ENCODE data around the gene PHC2. TPM values are rescaled to one million over a fixed set of nuclear protein-coding genes. Genes with fewer than 3 reads are reported as not detected.

Gene PHC2
- total and polyA plus RNA-seq, 2 experiments from 2014 or later = 77.5 to 121 TPM

- no peak overlapping the region for H2AFZ ChIP-seq
- peaks cover 6% of the 10 kb centered on the region for H3K4me1 ChIP-seq (ENCODE audit: insufficient read depth)
These were observed 58.2 kb downstream of the PHC2 start for GRCh38 chr1:33372677-33373076.

GRCh38 chr1:33372162-33372561, 58.7 kb downstream of the PHC2 start:
- 94% methylated on average over 12 of the region's 12 CpGs for WGBS (ENCODE audit: low lambda C conversion rate, missing lambda C conversion rate)

More at GRCh38 chr1:33372677-33373076, 58.2 kb downstream of the PHC2 start:
- Histone ChIP-seq H3K36me3 (replicated peaks; ENCODE audit: insufficient read depth, low read depth) (no peaks in the 10 kb centered on the region), H3K27ac (no peak overlapping the region), H3K4me2 (no peak overlapping the region), H3K27me3 (no peaks in the 10 kb centered on the region), H3K9me3 (ENCODE audit: low read depth) (no peaks in the 10 kb centered on the region), H3K79me2 (no peaks in the 10 kb centered on the region), H3K4me3 (no peak overlapping the region), H4K20me1 (ENCODE audit: insufficient read depth, poor library complexity, severe bottlenecking) (no peaks in the 10 kb centered on the region), H3K9me2 (replicated peaks; ENCODE audit: insufficient read depth) (no peaks in the 10 kb centered on the region)
- TF ChIP-seq EZH2 (IDR thresholded peaks at IDR 0.05; ENCODE audit: borderline replicate concordance) = no peak
- TF ChIP-seq, protein P1, sequence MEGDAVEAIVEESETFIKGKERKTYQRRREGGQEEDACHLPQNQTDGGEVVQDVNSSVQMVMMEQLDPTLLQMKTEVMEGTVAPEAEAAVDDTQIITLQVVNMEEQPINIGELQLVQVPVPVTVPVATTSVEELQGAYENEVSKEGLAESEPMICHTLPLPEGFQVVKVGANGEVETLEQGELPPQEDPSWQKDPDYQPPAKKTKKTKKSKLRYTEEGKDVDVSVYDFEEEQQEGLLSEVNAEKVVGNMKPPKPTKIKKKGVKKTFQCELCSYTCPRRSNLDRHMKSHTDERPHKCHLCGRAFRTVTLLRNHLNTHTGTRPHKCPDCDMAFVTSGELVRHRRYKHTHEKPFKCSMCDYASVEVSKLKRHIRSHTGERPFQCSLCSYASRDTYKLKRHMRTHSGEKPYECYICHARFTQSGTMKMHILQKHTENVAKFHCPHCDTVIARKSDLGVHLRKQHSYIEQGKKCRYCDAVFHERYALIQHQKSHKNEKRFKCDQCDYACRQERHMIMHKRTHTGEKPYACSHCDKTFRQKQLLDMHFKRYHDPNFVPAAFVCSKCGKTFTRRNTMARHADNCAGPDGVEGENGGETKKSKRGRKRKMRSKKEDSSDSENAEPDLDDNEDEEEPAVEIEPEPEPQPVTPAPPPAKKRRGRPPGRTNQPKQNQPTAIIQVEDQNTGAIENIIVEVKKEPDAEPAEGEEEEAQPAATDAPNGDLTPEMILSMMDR (IDR thresholded peaks at IDR 0.05; ENCODE audit: poor library complexity) = no peak
- TF ChIP-seq EZH2phosphoT487 (IDR thresholded peaks at IDR 0.05; ENCODE audit: low read depth, severe bottlenecking, unreplicated experiment) = no peak
- 84% methylated on average over 4 of the region's 4 CpGs for WGBS (ENCODE audit: low lambda C conversion rate, missing lambda C conversion rate)
- DNase-seq (ENCODE audit: low spot score) = no peak

GRCh38 chr1:33371334-33371733, 59.6 kb downstream of the PHC2 start:
- Histone ChIP-seq H2AFZ (no peak overlapping the region), H3K79me2 (no peaks in the 10 kb centered on the region), H3K27me3 (no peaks in the 10 kb centered on the region), H3K4me2 (no peak overlapping the region), H3K36me3 (replicated peaks; ENCODE audit: insufficient read depth, low read depth) (no peaks in the 10 kb centered on the region), H3K9me3 (ENCODE audit: low read depth) (no peaks in the 10 kb centered on the region), H3K9me2 (replicated peaks; ENCODE audit: insufficient read depth) (no peaks in the 10 kb centered on the region), H3K4me1 (ENCODE audit: insufficient read depth) (no peaks in the 10 kb centered on the region), H3K4me3 (no peak overlapping the region), H4K20me1 (ENCODE audit: insufficient read depth, poor library complexity, severe bottlenecking) (no peaks in the 10 kb centered on the region), H3K27ac (no peak overlapping the region)
- 97% methylated on average over 9 of the region's 9 CpGs for WGBS (ENCODE audit: low lambda C conversion rate, missing lambda C conversion rate)
- TF ChIP-seq, protein P1 (IDR thresholded peaks at IDR 0.05; ENCODE audit: poor library complexity) = no peak
- no peak for TF ChIP-seq EZH2 (IDR thresholded peaks at IDR 0.05; ENCODE audit: borderline replicate concordance)
- no peak for TF ChIP-seq EZH2phosphoT487 (IDR thresholded peaks at IDR 0.05; ENCODE audit: low read depth, severe bottlenecking, unreplicated experiment)
- no peak for DNase-seq (ENCODE audit: low spot score)

More at GRCh38 chr1:33372162-33372561, 58.7 kb downstream of the PHC2 start:
- Histone ChIP-seq H3K36me3 (replicated peaks; ENCODE audit: insufficient read depth, low read depth) (no peaks in the 10 kb centered on the region), H3K4me1 (ENCODE audit: insufficient read depth) (peaks cover under 1% of the 10 kb centered on the region), H3K27ac (no peak overlapping the region), H3K27me3 (no peaks in the 10 kb centered on the region), H3K9me2 (replicated peaks; ENCODE audit: insufficient read depth) (no peaks in the 10 kb centered on the region), H4K20me1 (ENCODE audit: insufficient read depth, poor library complexity, severe bottlenecking) (no peaks in the 10 kb centered on the region), H3K4me3 (no peak overlapping the region), H2AFZ (no peak overlapping the region), H3K4me2 (no peak overlapping the region), H3K79me2 (no peaks in the 10 kb centered on the region), H3K9me3 (ENCODE audit: low read depth) (no peaks in the 10 kb centered on the region)
- TF ChIP-seq, protein P1 (IDR thresholded peaks at IDR 0.05; ENCODE audit: poor library complexity) = no peak
- TF ChIP-seq EZH2 (IDR thresholded peaks at IDR 0.05; ENCODE audit: borderline replicate concordance) = no peak
- no peak for TF ChIP-seq EZH2phosphoT487 (IDR thresholded peaks at IDR 0.05; ENCODE audit: low read depth, severe bottlenecking, unreplicated experiment)
- DNase-seq (ENCODE audit: low spot score) = no peak

GRCh38 chr1:33370827-33371226, 60.1 kb downstream of the PHC2 start:
- Histone ChIP-seq H3K9me2 (replicated peaks; ENCODE audit: insufficient read depth) (no peaks in the 10 kb centered on the region), H3K9me3 (ENCODE audit: low read depth) (no peaks in the 10 kb centered on the region), H4K20me1 (ENCODE audit: insufficient read depth, poor library complexity, severe bottlenecking) (no peaks in the 10 kb centered on the region), H3K27me3 (no peaks in the 10 kb centered on the region), H3K79me2 (no peaks in the 10 kb centered on the region), H3K27ac (no peak overlapping the region), H3K36me3 (replicated peaks; ENCODE audit: insufficient read depth, low read depth) (no peaks in the 10 kb centered on the region), H3K4me3 (no peak overlapping the region), H3K4me1 (ENCODE audit: insufficient read depth) (peaks cover 4% of the 10 kb centered on the region), H3K4me2 (no peak overlapping the region), H2AFZ (no peak overlapping the region)
- DNase-seq (ENCODE audit: low spot score) = no peak
- TF ChIP-seq EZH2phosphoT487 (IDR thresholded peaks at IDR 0.05; ENCODE audit: low read depth, severe bottlenecking, unreplicated experiment) (no peak), EZH2 (IDR thresholded peaks at IDR 0.05; ENCODE audit: borderline replicate concordance) (no peak)
- TF ChIP-seq, protein P1 (IDR thresholded peaks at IDR 0.05; ENCODE audit: poor library complexity) = no peak
- WGBS (ENCODE audit: low lambda C conversion rate, missing lambda C conversion rate) = 90% methylated on average over 5 of the region's 5 CpGs
